Ovary (tissue), 3 donors: ENCODE measurements around the gene FOXP3.

ENCODE experiments used
- CTCF ChIP-seq, 3 donors: fragments of 450-650 bp in 2 of 3; fragments of 200-600 bp in 1 of 3; IDR thresholded peaks; one replicate each; pipeline versions ENCODE4 v1.5.1 to v1.8.0; 2016 to 2022; ENCODE audit warnings: antibody characterized with exemption in 3 of 3, mild to moderate bottlenecking in 1 of 3
- EP300 ChIP-seq: sonication (generic); formaldehyde crosslinking; IDR thresholded peaks from one replicate; pipeline ENCODE4 v1.6.1; 2017; ENCODE audit warnings: antibody characterized with exemption
- POLR2A ChIP-seq: fragments of 450-650 bp; IDR thresholded peaks from one replicate; pipeline ENCODE4 v1.6.1; 2017; ENCODE audit warnings: antibody characterized with exemption, mild to moderate bottlenecking, moderate library complexity
- donor health status: DM: no; HTN: no; CAD: no.

DNA sequence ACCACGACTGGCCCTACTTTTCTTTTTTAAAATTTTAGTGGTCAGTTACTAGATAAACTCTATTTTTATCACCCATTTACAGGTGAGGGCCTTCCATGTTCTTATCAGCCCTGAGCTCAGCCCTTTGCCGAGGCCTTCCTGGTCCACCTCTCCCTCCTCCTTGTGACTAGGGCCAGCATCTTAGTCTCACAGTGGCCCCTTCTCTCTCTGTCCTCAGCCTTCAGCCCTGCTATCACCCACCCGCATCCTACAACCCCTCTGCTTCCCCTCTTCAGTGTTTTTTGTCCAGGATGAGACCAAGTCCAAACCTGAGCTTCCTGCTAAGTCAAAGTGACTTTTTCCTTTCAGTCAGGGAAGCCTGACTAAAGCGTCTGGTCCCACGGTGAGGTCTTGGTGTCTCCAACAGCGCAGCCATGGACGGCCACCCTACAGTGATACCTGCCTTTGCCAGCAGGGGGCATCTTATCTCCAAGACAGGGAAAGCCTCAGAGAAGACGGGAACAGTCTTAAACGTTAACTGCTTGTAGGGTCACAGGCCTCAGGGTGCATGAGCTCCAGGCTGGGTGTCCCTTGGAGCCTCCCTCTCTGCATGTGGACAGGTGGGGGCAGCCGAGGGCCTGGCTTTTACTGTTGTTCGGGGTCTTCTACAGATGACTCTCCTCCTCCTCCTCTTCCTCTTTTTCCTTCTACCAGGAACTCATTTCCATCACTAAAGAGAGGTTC, 27.3 kb upstream of the FOXP3 start:
- TF ChIP-seq CTCF (IDR thresholded peaks at IDR 0.05) (peak; percentile 31 to 42 (median 31)), POLR2A (no peak), EP300 (no peak)
